ENCODE results near the gene MAP3K21. TPM values are rescaled to one million over a fixed set of nuclear protein-coding genes. Genes with fewer than 3 reads are reported as not detected.

The MAP3K21 gene
- total and polyA plus RNA-seq, 12 donors = 0.39 to 12.1 (median 6.0) TPM

GRCh38 chr1:233331676-233332519, 4.4 kb downstream of the MAP3K21 start:
- intact Hi-C loops (cut with DNase I) = no loop called here
- H3K36me3 ChIP-seq (replicated peaks in 1 of 2) = no peaks in the 10 kb centered on the region
- no peaks in the 10 kb centered on the region for H3K27me3 ChIP-seq
- peaks cover 7 to 16% of the 10 kb centered on the region in 2 donors for H3K4me1 ChIP-seq (replicated peaks in 1 of 2)
- TF ChIP-seq, protein P1, sequence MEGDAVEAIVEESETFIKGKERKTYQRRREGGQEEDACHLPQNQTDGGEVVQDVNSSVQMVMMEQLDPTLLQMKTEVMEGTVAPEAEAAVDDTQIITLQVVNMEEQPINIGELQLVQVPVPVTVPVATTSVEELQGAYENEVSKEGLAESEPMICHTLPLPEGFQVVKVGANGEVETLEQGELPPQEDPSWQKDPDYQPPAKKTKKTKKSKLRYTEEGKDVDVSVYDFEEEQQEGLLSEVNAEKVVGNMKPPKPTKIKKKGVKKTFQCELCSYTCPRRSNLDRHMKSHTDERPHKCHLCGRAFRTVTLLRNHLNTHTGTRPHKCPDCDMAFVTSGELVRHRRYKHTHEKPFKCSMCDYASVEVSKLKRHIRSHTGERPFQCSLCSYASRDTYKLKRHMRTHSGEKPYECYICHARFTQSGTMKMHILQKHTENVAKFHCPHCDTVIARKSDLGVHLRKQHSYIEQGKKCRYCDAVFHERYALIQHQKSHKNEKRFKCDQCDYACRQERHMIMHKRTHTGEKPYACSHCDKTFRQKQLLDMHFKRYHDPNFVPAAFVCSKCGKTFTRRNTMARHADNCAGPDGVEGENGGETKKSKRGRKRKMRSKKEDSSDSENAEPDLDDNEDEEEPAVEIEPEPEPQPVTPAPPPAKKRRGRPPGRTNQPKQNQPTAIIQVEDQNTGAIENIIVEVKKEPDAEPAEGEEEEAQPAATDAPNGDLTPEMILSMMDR (IDR thresholded peaks at IDR 0.05) = no peak
- no peak for TF ChIP-seq POLR2A (IDR thresholded peaks at IDR 0.05)
- H3K9me3 ChIP-seq (replicated peaks in 1 of 3) = no peaks in the 10 kb centered on the region
- H3K4me3 ChIP-seq = no peak overlapping the region
- H3K27ac ChIP-seq = no peak overlapping the region
- DNase-seq = no peak
- WGBS, 4 donors = 74 to 81% (median 76%) methylated on average over 8 of the region's 8 CpGs

DNA sequence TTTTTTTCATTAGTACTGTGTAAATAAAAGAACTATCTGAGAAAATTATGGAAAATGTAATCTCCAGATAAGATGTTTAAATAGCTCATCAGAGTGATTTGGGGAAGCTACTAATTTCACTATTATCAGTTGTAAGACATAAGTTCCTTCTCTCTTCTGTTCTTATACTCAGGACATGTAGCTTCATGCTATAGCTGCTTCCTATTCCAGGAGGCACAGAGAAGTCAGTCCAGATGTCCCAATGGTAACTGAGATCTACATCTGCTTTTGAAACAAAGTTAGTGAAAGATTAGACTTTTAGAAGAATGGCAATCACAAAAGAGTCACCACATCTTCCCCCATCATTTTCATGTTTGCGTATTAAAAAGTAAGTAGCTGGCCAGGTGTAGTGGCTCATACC, 5.6 kb downstream of the MAP3K21 start:
- TF ChIP-seq, protein P1 (IDR thresholded peaks at IDR 0.05) = no peak
- no peak for TF ChIP-seq POLR2A (IDR thresholded peaks at IDR 0.05)
- Histone ChIP-seq H3K27ac (no peak overlapping the region), H3K27me3 (no peaks in the 10 kb centered on the region), H3K9me3 (replicated peaks in 1 of 3) (no peaks in the 10 kb centered on the region), H3K4me3 (no peak overlapping the region), H3K4me1 (replicated peaks in 1 of 2) (peaks cover 6 to 16% of the 10 kb centered on the region in 2 donors), H3K36me3 (replicated peaks in 1 of 2) (no peaks in the 10 kb centered on the region)
- DNase-seq = no peak
- intact Hi-C loops (cut with DNase I) = no loop called here
- WGBS, 4 donors = 91 to 100% (median 93%) methylated on average over 1 of the region's 1 CpG

GRCh38 chr1:233334092-233334491, 6.6 kb downstream of the MAP3K21 start:
- TF ChIP-seq POLR2A (IDR thresholded peaks at IDR 0.05) = no peak
- TF ChIP-seq, protein P1 (IDR thresholded peaks at IDR 0.05) = peak in 1 of 6 experiments; percentile 21
- Histone ChIP-seq H3K27me3 (no peaks in the 10 kb centered on the region), H3K4me3 (no peak overlapping the region), H3K4me1 (replicated peaks in 1 of 2) (peaks cover 3 to 16% of the 10 kb centered on the region in 2 donors), H3K36me3 (replicated peaks in 1 of 2) (no peaks in the 10 kb centered on the region), H3K9me3 (replicated peaks in 1 of 3) (no peaks in the 10 kb centered on the region), H3K27ac (no peak overlapping the region)
- WGBS, 4 donors = 77 to 85% (median 79%) methylated on average over 7 of the region's 7 CpGs
- no peak for DNase-seq
- intact Hi-C loops (cut with DNase I) = no loop called here

DNA sequence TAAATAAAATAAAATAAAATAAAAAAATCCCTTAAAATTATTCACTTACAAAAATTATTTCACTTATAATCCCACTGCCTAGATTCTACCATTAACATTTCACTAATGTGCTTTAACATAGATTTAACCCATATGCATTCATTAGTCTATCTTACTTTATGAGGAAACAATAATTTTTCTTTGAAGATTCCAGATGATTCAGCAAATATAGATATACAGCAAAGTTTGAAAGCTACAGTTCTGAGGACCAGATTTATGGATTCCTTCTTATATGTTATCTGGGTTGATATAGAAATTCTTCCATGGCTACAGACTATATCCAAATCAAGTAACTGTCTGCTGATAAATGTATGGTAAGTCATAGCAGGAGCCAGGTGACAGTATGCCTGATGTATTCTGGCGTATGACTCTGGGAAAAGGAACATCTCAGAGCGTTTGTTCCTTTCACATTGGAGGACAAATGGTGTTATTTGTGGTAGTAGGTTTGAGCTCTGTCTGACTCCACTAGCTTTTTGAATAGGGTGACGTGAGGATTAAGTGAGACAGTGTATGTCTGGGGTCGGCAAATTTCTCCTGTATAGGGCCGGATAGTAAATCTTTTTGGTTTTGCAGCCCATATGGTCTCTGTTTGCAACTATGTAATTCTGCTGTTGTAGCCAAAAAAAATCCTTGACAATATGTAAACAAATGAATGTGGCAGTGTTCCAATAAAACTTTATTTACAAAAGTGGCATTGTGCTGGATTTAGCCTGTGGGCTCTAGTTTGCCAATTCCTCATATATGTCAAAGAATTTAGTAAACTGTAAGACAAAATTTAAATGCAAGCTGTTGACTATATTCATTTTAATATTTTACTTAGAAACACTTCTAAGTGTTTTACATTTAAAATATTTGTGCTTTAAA, 9.3 kb downstream of the MAP3K21 start:
- Histone ChIP-seq H3K4me3 (no peak overlapping the region), H3K4me1 (replicated peaks in 1 of 2) (peaks cover 3 to 9% of the 10 kb centered on the region in 2 donors), H3K27ac (no peak overlapping the region), H3K36me3 (replicated peaks in 1 of 2) (no peaks in the 10 kb centered on the region), H3K27me3 (no peaks in the 10 kb centered on the region), H3K9me3 (replicated peaks in 1 of 3) (no peaks in the 10 kb centered on the region)
- no peak for TF ChIP-seq POLR2A (IDR thresholded peaks at IDR 0.05)
- TF ChIP-seq, protein P1 (IDR thresholded peaks at IDR 0.05) = no peak
- no peak for DNase-seq
- intact Hi-C loops (cut with DNase I) = no loop called here
- WGBS, 4 donors = 87 to 95% (median 88%) methylated on average over 5 of the region's 5 CpGs

All from adrenal gland (tissue), 12 donors.